A673 (cell line): ENCODE measurements around the gene UBAP1L.
"Not testable (repeated sequence)": the region's sequence is repeated elsewhere in the genome, so short reads cannot be mapped to it uniquely, and the experiment has no call there.

Experiments used
- CTCF ChIP-seq: fragments of 300-800, 200-600 bp; sonication (generic); conservative IDR thresholded peaks from 2 replicates; pipeline ENCODE4 v1.5.1; 2017; ENCODE audit warnings: low read depth, mild to moderate bottlenecking, antibody characterized with exemption, low read length, moderate library complexity, mixed read lengths
- EZH2 ChIP-seq: fragments of 200-600 bp; sonication (generic); IDR thresholded peaks from 2 replicates; pipeline ENCODE4 v1.6.1; 2017; ENCODE audit warnings: borderline replicate concordance, low read depth, mild to moderate bottlenecking, mixed read lengths, antibody characterized with exemption, low read length; ENCODE audit not compliant: poor library complexity, severe bottlenecking

GRCh38 chr15:65099801-65100200 is 15.2 kb downstream of the UBAP1L start:
- TF ChIP-seq EZH2, CTCF: not testable (repeated sequence)
